ENCODE data around the gene RCOR3.

DNA sequence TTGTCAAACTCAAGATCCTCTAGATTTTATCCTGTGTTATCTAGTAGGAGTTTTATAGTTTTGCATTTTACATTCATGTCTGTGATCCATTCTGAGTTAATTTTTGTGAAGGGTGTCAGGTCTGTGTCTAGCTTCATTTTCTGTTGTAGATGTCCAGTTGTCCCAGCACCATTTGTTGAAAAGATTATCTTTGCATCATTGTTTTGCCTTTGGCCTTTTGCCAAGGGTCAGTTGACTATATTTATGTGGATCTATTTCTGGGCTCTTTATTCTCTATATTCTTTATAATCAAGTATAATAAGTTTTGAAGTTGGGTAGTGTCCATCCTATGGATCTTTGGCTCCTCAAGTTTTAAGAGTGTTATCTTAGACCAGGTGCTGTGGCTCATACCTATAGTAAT, 89.4 kb downstream of the RCOR3 start:
- TF ChIP-seq, protein P1, sequence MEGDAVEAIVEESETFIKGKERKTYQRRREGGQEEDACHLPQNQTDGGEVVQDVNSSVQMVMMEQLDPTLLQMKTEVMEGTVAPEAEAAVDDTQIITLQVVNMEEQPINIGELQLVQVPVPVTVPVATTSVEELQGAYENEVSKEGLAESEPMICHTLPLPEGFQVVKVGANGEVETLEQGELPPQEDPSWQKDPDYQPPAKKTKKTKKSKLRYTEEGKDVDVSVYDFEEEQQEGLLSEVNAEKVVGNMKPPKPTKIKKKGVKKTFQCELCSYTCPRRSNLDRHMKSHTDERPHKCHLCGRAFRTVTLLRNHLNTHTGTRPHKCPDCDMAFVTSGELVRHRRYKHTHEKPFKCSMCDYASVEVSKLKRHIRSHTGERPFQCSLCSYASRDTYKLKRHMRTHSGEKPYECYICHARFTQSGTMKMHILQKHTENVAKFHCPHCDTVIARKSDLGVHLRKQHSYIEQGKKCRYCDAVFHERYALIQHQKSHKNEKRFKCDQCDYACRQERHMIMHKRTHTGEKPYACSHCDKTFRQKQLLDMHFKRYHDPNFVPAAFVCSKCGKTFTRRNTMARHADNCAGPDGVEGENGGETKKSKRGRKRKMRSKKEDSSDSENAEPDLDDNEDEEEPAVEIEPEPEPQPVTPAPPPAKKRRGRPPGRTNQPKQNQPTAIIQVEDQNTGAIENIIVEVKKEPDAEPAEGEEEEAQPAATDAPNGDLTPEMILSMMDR (IDR thresholded peaks at IDR 0.05), result no peak
- TF ChIP-seq POLR2A (IDR thresholded peaks at IDR 0.05), result no peak
- no peak for TF ChIP-seq POLR2AphosphoS5 (IDR thresholded peaks at IDR 0.05)
- no peak for TF ChIP-seq EP300 (IDR thresholded peaks at IDR 0.05; ENCODE audit: low read depth)
